Fibroblast of peridontal ligament (primary cell): Measurements from ENCODE around the gene KCNAB2.

Source experiments
- DNase-seq: peaks from one replicate; pipeline ENCODE4 v3.0.0-alpha.2; 2010; ENCODE audit errors: extremely low read depth

KCNAB2 gene

DNA sequence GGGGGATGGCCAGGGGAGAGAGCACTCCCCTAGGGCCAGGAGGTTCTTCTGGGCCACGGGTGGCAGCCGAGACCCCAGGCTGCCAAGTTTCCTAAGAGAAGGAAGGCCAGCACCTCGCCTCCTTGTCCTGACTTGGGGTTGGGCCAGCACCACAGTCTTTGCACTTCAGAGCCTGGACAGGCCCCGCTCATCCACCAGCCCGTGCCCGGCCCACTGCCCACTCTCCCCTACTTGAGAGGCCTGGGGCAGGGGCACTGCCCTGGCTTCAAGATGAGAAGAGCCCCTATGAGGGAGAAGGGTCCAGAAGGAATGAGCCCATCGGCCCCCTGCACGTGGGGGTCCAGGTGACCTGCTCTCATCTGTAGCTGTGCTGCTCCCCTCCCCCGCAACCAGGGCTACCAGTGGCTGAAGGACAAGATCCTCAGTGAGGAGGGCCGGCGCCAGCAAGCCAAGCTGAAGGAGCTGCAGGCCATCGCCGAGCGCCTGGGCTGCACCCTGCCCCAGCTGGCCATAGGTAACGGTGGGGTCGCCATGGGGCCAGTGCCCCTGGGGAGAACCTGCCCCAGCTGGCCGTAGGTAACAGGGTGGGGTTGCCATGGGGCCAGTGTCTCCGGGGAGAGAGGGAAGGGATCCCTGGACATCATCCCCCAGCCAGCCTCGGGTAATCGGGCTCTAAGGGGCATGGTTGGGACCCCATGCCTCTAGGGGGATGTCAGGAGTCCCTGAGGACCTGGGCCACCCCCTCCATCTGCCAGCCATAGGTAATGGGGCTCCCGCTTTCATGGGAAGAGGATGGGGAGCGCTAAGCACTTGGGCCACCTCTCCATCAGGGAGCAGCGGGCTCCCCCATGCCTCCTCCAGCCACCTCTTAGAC lies 50.8 kb downstream of the KCNAB2 start:
- no peak for DNase-seq

DNA sequence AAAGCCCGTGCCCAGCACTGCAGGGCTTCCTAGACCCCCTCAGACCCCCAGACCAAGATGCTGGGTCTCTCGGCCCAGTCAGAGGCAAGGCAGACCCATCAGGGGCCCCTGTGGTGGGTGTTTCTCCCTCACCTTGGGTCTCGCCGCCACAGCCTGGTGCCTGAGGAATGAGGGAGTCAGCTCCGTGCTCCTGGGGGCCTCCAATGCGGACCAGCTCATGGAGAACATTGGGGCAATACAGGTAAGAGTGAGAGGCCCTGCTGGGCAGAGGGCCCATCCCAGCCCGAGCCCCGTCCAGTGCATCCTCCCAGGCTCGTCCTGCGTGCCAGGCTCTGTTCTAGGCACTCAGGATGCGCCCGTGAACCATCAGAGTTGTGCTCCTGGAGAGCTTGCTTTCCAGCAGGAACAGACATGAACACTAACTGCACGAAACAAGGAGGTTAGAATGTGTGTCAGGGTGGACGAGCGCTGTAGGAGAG lies 51.5 kb downstream of the KCNAB2 start:
- no peak for DNase-seq

DNA sequence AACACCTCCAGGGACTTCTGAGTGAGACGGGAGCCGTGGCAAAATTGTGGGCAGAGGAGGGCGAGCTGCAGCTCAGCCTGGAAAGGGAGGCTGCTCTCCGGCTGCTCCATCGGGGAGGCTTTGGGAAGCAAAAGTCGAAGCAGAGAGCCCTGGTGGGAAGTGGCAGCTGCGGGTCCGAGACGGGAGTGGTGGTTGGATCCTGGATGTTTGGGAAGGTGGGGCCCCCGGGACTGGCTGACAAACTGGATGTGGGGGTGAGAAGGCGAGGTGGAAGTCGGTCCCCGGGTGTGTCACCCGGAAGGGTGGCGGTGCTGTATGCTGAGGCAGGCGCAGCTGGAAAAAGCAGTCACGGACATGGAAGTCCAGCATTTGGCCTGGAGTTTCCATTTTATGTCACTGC lies 52.1 kb downstream of the KCNAB2 start:
- DNase-seq = no peak

DNA sequence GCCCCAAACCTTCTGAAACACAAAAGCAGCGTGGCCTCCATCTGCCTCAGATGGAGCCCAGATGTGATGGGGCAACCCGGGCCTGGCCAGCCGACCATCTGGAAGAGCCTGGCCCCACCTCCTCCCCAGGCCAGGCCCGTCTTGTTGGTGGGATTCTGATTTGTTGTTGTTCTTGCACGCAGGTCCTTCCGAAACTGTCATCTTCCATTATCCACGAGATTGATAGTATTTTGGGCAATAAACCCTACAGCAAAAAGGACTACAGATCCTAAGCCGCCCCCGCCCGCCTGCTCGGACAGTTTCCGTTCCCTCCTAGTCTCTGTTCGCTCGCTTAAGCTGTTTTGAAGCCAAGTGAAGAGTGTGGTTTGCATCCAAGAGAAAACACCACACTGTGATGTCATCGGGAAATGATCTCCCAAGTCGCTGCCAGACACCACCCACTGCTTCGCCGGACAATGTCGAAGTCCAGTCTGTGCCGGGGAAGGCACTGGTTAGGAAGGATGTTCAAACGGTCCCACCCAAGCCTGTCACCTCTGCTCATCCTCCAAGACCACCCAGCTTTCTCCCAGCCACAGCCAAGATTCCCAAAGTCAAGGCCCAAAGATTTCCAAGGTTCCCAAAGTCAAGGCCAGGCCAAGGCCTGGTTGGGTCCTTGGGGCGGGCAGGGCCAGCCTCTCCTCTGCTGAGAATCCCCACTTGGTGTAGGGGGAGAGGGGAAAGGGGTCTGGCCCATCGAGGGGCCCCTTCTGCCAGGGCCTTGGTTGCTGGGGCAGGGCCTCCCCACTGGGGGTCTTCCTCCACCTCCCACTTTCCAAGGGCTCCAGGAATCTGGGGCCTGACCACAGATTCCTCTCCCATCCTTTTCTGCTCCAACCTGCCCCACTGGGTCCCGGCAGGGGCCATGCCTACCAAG lies 52.9 kb downstream of the KCNAB2 start:
- DNase-seq = no peak

DNA sequence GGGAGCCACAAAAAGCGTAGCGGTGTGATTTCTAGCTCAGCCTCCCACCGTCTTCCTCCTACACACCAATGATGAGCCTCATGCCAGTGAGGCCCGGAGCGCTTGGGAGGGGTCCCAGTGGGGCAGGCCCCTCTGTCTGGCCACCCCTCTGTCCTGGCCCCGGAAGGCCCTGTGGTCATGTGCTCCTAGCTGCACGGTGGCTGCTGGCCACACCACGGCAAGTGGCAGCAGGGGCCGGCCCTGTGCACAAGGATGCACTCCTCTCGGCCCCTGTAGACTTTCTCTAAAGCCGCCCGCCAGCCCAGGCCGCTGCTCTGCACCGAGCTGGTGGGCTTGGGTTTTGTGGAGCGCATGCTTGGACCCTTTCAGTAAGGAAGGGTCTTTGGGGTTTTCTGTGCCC lies 53.6 kb downstream of the KCNAB2 start:
- DNase-seq = no peak

DNA sequence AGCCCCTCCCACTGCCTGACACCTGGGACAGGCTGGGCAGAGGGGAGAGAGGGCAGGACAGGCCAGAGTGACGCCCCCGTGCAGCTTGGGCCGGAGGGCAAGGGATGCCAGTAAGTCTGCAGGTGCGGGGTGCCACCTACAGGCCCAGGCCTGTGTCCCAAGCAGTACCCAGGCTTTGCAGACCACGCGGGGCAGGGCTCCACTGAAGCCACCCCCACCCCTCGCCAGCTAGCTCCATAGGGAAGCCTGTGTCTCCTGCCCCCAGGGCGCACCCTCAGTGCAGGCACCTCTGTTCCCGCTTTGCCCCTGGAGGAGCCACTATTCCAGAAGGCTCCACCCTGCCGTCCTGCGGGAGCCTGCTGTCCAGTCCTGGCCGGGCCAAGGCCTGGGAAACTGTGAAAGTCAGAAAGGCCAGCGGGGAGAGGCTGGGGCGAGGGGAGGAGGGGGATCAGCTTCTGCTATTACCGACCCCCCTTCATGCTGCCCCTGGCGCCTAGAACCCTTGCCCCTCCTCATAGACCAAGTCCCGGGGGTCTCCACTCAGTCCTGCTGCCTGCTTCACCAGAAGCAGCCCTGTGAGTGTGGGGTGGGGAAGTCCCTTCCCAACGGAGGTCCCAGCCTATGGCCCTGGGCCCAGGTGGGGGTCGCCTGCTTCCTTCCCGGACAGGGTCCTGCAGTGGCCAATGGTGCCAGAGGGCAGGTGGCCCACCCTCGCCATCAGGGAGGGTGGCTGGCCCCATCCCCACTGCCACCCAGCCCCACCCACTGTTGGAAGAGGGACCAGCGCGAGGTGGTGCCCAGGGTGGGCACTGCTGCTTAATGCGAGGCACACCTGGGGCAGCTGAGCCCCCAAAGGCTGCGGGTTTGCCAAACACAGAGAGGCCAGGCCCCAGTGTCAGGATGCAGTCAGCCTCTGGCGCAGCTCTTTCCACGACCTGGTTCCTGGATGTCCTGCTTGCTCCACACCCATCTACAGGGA lies 54.4 kb downstream of the KCNAB2 start:
- no peak for DNase-seq

DNA sequence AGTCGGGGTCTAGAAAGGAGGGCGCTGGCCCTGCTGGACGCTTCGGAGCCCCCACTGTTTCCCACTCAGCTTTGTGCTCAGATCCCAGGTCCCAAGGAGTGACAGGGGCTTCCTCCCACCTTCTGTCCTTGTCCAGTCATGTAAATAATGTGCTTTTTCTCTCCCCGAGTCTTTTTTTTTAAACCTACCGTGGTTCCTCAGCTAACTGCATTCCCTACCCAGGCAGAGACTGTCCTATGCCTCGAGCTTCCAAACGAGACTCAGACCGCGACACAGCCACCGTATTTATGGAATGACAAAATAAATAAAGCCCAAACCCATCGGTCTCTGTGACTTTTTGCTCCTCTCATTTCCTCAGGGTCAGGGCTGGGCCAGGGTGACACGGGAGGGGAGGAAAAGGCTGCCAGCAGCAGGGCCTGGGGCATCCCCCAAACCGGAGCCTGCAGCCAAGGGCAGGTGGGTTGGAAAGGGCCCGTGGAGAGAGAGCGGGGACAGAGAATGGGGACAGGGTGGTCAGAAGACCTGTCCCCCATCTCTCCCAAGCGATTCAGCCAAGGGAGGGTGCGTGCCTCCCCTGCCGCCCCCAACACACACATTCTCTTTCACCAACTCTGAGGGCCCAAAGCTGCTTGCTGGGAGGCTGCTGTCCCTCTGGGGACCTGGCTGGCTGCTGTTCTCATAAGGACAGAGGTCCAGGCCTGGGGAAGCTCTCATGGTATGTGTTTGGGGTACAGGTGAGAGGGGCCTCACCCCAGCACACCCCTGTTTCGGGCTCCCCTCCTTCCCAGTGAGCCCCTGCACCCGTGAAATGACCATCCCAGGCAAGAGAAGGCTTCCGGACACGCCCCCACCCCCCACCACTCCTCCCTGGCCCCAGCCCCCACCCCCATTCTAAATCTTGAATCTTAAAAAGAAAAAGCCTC lies 55.4 kb downstream of the KCNAB2 start:
- DNase-seq = no peak

DNA sequence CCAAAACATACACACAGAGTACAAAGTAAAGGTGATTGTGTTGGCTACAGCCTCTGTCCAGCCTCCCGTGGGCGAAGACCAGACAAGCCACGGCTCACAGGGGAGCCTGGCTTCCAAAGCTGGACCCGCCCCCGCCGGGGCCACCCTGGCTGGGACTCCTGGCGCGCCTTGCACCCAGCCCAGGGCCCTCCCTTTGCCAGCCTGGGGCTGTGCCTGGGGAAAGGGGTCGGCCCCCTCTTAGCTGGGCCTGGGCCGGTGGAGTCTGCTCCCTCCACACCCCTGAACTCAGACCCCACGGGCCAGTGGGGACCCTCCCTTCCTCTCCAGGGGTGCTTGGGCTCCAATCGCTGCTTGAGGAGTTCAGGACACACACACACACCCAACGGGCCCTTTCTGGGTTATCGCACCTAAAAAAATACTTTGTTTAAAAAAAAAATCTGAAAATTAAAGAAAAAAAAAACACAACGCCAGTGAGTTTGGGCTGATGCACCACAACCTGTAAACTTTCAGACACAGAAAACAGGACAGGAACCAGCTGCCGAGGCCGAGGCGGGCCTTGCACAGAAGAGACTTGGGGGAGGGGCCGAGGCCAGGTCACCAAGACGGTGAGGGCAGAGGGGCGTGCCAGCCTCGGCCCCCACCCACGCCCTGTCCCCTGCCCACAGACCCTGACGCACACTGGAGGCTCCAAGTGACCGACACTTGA lies 56.3 kb downstream of the KCNAB2 start:
- no peak for DNase-seq

DNA sequence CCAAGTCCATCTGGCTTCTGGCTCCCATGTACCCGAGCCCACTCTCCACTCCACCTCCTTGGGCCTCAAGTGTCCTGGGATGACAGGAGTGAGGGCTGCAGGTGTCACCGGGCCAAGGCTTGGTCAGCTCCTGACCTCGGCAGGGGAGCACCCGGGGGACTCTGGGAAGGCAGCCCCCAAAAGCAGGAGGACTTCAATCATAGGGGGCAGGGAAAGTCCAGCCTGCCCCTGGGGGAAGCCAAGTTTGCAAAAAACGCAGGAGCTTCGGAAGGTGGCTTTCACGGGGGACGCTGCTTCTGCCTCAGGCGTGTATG lies 56.8 kb downstream of the KCNAB2 start:
- no peak for DNase-seq

DNA sequence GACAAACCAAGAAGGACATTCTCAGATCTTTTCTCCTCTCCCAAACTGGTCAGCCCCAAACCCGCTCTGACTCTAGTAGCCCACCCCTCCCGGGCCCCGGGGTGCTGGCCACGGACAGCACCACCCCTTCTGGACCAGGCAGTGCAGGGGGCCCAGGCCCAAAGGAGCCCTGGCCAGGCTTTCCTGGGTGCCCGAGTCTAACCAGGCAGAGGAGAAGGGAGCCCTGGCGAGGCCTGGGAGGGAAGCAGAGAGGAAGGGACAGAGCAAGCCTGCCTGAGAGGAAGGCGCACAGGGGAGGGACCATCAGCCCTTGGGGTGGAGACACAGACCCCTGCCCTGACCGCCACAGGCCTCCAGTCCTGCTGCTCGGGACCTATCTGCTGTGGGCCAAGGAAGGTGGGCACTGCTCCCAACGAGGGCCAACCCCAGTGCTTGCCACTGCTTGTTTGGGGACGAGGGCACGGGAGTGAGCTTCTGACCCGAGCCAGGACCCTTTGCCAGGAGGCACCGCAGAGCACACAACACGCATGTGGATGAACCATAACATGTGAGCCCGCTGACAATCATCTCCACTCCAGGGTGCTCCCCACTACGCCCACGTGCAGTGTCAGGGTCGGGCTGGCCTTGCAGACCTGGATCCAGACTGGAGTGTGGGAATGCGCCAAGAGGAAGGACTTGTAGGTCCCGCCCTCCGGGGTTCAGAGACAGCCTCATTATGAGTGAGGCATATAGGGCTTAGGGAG lies 57.6 kb downstream of the KCNAB2 start:
- DNase-seq = no peak

DNA sequence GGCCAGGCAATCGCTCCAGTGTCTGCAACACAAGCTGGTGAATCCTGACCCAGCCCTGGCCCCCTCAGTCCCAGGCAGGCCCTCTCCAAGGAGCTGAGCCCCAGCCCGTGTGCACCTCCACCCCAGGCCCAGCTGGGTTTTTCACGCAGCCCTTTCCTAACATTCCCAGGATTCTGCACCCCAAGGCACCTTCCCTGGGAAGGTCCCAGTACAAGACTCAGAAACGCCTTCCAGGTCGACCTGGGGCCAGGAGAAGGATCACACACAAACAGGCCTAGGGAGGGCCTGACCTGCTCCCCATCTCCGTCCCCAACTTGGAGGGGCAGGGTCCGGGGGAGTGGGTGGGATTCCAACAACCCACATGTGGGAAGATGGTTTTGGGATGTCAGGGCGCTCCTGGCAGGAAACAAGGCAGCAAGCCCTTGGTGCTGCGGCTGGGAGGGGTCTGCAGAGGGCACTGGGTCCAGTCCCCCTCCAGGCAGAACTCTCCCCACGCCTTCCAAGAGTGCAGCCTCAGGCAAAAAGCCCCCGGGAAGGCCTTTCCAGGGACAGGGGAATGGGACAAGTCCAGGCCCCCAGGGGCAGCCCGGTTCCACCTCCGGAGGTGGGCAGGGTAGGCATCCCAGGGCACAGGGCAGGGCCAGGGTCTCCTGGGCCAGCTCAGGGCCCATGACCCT lies 58.3 kb downstream of the KCNAB2 start:
- no peak for DNase-seq

DNA sequence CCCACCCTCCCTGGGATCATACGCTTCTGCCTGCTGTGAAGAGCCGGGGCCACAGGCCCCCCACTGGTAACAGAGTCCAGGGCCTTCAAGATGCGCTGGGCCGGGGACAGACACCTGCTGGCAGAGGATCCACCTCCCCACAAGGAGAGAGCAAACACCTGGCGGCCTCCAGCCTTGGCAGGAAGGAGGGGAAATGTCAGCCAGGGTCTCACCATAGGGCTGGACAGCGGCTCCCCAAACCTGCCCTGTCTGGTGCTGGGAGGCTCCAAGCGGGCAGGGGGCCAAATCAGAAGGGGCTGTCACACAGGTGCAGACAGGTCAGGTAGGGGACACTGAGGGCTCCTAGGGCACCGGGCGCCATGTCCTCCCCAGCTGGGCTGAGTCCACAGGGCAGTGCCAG lies 58.9 kb downstream of the KCNAB2 start:
- DNase-seq = no peak

DNA sequence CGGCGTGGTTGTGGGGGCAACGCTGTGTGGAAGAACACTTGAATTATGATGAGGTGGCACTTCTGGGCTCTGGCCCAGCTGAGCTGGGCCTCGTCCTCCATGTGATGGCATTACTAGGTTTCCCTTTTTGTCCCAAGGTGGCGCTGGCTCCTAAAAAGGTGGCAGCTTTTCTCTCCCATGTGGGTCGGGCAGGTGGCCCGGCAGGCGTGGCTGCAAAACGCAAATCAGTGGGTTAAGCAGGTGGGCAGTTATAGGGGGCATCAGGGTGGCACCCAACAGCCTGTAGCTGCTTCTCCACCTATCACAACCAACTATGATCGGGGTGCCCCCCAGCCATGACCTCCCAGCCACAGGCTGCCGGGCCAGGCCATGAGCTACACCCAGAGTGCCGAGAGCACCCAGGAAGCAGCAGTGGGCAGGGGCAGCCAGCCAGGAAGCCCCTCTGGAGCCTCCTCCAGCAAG lies 59.6 kb downstream of the KCNAB2 start:
- no peak for DNase-seq

DNA sequence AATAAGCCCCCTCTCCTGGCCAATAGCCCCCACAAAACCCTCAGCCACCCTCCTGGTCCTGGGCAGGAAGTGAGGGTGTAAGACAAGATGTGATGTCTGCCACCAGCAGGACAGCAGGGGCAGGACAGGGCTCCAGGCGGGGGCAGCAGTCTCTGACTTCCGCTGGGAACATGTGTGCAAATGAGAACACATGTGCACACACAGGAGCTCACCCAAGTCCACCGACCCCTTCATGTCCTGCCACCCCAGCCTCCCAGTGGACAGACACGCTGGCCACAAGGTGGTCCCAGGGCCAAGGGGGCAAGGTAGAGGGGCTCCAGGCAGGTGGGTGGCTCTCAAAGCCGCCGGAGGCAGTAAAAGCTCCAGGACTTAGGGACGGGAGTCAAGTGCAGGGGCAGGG lies 60.1 kb downstream of the KCNAB2 start:
- DNase-seq = no peak

DNA sequence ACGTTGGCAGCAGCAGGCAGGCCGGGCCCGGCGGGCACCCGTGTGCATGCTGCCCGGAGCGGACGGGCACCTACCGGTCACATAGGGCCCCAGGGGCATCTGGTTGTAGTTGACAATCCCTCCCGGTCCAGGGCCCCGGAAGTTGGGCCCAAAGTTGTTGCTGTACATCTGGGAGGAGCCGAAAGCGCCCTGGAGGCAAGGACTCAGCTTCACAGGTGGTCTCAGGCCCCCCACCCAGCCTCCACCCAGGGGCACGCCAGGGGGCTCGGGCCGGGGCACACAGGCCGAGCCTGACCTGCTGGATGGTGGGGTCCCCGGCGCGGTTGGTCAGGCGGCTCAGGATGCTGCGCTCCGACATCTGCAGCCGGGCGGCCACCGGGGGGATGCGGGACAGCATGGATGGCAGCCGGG lies 60.6 kb downstream of the KCNAB2 start:
- DNase-seq = no peak

DNA sequence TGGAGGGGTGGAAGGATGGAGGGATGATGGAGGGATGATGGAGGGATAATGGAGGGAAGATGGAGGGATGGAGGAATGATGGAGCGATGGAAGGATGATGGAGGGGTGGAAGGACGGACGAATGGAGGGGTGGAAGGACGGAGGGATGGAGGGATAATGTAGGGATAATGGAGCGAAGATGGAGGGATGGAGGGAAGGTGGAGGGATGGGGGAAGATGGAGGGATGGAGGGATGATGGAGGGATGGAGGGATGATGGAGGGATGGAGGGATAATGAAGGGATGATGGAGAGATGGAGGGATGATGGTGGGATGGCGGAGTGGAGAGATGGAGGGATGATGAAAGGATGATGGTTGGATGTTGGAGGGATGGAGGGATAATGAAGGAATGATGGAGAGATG lies 61.3 kb downstream of the KCNAB2 start:
- DNase-seq = no peak

DNA sequence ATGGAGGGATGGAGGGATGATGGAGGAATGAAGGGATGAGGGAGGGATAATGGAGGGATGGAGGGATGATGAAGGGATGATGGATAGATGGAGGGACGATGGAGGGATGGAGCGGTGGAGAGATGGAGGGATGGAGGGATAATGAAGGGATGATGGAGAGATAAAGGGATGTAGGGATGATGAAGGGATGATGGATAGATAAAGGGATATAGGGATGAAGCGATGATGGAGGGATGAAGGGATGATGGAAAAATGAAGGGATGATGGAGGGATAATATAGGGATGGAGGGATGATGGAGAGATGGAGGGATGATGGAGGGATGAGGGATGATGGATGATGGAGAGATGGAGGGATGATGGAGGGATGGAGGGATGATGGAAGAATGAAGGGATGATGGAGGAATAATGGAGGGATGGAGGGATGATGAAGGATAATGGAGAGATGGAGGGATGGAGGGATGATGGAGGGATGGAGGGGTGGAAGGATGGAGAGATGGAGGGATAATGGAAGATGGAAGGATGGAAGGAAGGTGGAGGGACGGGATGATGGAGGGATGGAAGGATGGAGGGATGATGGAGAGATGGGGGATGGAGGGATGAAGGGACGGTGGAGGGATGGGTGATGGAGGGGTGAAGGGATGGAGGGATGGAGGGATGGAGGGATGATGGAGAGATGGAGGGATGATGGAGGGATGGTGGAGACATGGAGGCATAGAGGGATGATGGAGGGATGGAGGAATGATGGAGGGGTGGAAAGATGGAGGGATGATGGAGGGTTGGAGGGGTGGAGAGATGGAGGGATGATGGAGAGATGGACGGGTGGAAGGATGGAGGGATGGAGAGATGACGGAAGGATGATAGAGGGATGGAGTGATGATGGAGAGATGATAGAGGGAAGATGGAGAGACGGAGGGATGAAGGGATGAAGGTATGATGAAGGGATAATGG lies 62.0 kb downstream of the KCNAB2 start:
- no peak for DNase-seq
